Activated CD8-positive, alpha-beta memory T cell treated with anti-CD3 and anti-CD28 coated beads, Interleukin-2, amount 10 ng/mL, durations not matched to agents 7 days and 5 days (primary cell): ENCODE measurements around the gene SCAMP4. TPM values are rescaled to one million over a fixed set of nuclear protein-coding genes. Genes with fewer than 3 reads are reported as not detected.
A peak's percentile ranks its signal among the peaks of the same experiment; 100 is the strongest.
"Not testable (repeated sequence)": the region's sequence is repeated elsewhere in the genome, so short reads cannot be mapped to it uniquely, and the experiment has no call there.

Experiments used
- ATAC-seq: fragments of 150-1000 bp; cut with Tn5 transposase; one replicate; pipeline ENCODE4 v1.10.0; 2021; ENCODE audit warnings: moderate library complexity
- CTCF ChIA-PET: fragments of 350-600 bp; sonication (Branson Sonifier 250); formaldehyde crosslinking; loops from one replicate; lab custom pipeline; 2021; ENCODE audit warnings: antibody characterized with exemption; lab: Charles Lee
- DNase-seq: peaks from one replicate; pipeline ENCODE4 v3.0.0-alpha.2; 2020
- H3K27ac Mint-ChIP-seq: one replicate; pipeline ENCODE4 v1.8.0; 2021; ENCODE audit warnings: mild to moderate bottlenecking, mixed read lengths
- H3K27me3 Mint-ChIP-seq: one replicate; pipeline ENCODE4 v1.8.0; 2021; ENCODE audit warnings: mixed read lengths
- H3K36me3 Mint-ChIP-seq: one replicate; pipeline ENCODE4 v1.8.0; 2021; ENCODE audit warnings: mild to moderate bottlenecking, mixed read lengths
- H3K4me1 Mint-ChIP-seq: one replicate; pipeline ENCODE4 v1.8.0; 2021; ENCODE audit warnings: mixed read lengths
- H3K4me3 Mint-ChIP-seq: one replicate; pipeline ENCODE4 v1.8.0; 2021; ENCODE audit warnings: mild to moderate bottlenecking, moderate library complexity, mixed read lengths
- H3K9me3 Mint-ChIP-seq: one replicate; pipeline ENCODE4 v1.8.0; 2022; ENCODE audit warnings: low read depth, mixed read lengths
- total RNA-seq, 2 experiments: library from RNA; stranded (reverse); gene quantifications; one replicate each; pipeline ENCODE4 v1.2.3, GENCODE V29; 2021

SCAMP4 gene
- total RNA-seq, 2 experiments from 2014 or later: 32.9 to 34.8 TPM

DNA sequence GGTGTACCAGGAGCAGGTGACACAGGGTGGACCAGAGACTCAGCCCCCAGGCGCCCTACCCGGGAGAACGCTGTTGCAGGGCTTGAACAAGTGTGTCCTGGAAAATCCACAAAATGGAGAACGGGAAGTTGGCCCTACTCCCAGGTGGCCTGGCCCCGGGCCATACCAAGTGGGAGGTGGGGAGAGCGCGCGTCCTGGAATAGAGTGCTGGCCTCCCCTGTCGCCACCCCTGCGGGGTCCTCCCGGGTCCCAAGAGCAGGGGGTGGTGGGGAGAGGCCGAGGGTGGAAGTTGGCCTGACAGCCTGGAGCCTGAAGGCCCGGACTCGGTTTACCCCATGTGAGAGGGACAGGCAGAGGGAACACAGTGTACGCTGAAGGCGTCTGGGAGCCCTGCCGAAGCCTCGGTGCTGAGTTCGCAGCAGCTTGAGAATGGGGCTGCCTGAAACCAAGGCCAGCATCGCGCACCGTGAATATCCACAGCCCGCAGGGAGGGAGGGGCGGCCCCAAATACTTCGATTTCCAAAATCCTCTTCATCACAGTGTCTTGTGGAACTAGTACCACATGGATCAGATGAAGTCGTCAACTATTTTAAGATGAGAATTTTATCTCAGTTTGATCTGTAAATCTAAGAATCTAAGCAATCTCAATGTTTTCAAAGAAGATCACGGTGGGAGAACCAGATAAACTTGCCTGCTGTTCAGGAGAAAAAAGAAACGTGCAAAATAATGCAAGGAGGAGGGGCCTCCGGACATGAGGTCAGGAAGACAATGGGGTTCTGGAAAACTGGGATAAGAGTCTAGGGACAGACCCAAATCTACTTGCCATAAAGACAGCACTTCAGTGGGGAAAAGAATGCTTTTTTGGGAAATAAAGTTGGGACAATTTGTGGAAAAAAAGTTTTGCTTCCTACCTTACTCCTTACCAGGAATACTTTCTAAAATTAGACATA, 31.4 kb upstream of the SCAMP4 start:
- H3K4me3 Mint-ChIP-seq: peak overlapping the region; percentile 99
- ATAC-seq (no peak), DNase-seq (no peak)
- no peaks in the 10 kb centered on the region for H3K27me3 Mint-ChIP-seq
- peaks cover 38% of the 10 kb centered on the region for H3K4me1 Mint-ChIP-seq
- H3K36me3 Mint-ChIP-seq: peaks cover 11% of the 10 kb centered on the region
- H3K27ac Mint-ChIP-seq: peak overlapping the region; percentile 98
- no peaks in the 10 kb centered on the region for H3K9me3 Mint-ChIP-seq
- CTCF ChIA-PET: interaction anchor here (0.6 to 2.9 kb wide), 7 partner anchors 9 to 210 kb away, joined by 3 to 27 read pairs (median 6); no protein-coding TSS in a partner anchor

DNA sequence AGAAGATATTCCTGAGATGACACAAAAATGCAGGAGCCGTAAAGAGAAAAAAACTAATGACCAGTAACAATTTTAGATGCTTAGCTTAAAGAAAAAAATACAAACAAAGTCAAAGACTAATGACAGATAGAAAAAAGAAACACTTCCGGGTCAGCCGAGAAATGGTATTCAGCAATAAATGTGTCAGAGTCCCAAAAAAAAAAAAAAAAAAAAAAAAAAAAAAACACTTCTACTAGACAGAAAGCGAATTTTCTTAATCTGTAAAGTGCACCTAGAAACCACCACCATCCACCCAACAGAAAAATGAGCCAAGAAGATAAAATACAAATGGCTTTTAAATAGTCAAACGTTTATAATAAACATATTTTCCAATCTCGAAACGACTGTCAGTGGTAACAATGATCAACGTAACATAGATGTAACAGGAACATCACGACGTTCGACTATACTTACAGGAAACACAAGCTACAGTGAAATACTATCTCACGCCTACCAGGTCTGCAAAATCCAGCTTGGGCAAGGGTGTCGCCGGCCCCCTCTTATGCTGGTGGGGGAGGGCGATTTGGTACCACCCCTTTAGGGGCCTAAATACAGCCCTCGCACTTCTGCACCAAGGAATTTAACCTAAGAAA, 30.5 kb upstream of the SCAMP4 start:
- peaks cover 11% of the 10 kb centered on the region for H3K36me3 Mint-ChIP-seq
- H3K27me3 Mint-ChIP-seq: no peaks in the 10 kb centered on the region
- DNase-seq: no peak
- peaks cover 29% of the 10 kb centered on the region for H3K4me1 Mint-ChIP-seq
- peak overlapping the region; percentile 98 for H3K27ac Mint-ChIP-seq
- peak overlapping the region; percentile 99 for H3K4me3 Mint-ChIP-seq
- H3K9me3 Mint-ChIP-seq: no peaks in the 10 kb centered on the region
- CTCF ChIA-PET: interaction anchor here (0.6 to 2.9 kb wide), 12 partner anchors 8 to 213 kb away, joined by 3 to 27 read pairs (median 4); no protein-coding TSS in a partner anchor
- peak; percentile 50 for ATAC-seq

DNA sequence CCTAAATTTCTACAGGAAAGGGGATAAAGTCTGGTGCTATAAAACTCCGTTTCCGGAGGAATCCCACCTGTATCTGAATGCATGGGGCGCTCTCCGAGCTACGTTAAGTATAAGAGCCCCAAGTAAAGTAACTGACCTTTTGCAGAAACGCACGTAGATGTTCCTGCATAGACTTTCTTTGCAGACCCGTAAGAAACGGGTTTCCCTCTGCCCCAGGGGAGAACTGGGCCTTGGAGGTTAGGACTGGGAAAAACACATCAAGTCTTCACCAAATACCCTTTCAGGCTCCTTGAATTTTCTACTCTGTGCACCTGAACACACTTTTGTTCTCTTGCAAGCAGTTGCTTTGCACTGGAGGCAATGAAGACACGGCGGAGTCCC, 29.9 kb upstream of the SCAMP4 start:
- not testable (repeated sequence) for H3K27me3 Mint-ChIP-seq
- H3K4me3 Mint-ChIP-seq: peak overlapping the region; percentile 99

DNA sequence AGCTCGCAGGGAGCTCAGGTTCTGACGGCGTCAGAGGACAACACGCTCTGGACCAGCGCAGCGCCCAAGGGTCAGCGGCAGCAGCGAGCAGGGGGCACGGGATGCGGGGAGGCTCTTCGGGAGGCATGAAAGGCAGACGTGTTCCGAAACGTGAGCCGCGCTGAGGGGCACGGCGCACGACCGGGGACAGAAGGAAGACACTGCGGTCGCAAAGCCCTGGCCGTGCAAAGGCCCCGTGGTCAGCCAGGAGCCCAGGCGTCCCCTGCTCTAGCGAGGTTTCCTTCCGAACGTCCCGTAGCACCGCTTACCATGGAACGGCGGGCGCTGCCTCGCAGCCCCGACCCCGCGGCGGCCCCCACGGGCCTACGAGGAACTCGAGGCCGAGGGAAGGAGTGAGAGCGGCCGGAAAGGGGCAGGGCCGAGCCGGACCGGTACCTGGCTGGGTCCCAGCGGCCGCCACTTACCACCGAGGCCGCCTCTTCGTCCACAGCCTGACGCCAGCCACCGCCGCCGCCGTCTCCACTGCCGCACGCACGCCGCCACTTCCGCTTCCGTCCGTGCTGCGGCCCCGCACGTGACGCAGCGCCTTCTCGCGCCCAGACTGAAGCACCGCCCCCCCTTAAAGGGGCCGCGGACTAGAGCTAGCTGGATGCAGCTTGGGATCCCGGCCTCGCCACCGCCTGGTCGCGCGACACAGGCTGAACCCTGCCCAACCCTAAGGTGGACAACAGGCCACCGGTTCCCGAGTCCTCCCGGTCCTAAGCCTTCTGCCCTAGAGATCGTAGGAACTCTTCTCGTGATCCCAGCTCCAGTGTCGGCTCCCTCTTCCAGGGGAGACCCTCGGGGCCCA, 29.3 kb upstream of the SCAMP4 start:
- DNase-seq (peak; percentile 93), ATAC-seq (peak; percentile 87)
- Mint-ChIP-seq H3K27me3 (no peaks in the 10 kb centered on the region), H3K9me3 (no peaks in the 10 kb centered on the region), H3K27ac (peak overlapping the region; percentile 98), H3K4me1 (peaks cover 31% of the 10 kb centered on the region), H3K4me3 (peak overlapping the region; percentile 99), H3K36me3 (peaks cover 11% of the 10 kb centered on the region)
- CTCF ChIA-PET: interaction anchor here (0.6 to 2.9 kb wide), 13 partner anchors 9 to 212 kb away, joined by 3 to 27 read pairs (median 3); no protein-coding TSS in a partner anchor

More for the DNA sequence above, 29.9 kb upstream of the SCAMP4 start:
- not testable (repeated sequence) for DNase-seq, H3K9me3 Mint-ChIP-seq
- ATAC-seq: peak; percentile 24
- Mint-ChIP-seq H3K27ac (peak overlapping the region; percentile 98), H3K36me3 (peaks cover 11% of the 10 kb centered on the region), H3K4me1 (peaks cover 31% of the 10 kb centered on the region)
- CTCF ChIA-PET: interaction anchor here (0.9 to 2.9 kb wide), 9 partner anchors 8 to 212 kb away, joined by 3 to 27 read pairs (median 3); no protein-coding TSS in a partner anchor

GRCh38 chr19:1876496-1877279, 28.5 kb upstream of the SCAMP4 start:
- CTCF ChIA-PET: interaction anchor here (0.8 to 2.9 kb wide), 7 partner anchors 8 to 69 kb away, joined by 3 to 27 read pairs (median 3); no protein-coding TSS in a partner anchor
- ATAC-seq: peak; percentile 6
- not testable (repeated sequence) for DNase-seq, H3K9me3 Mint-ChIP-seq, H3K27me3 Mint-ChIP-seq
- H3K36me3 Mint-ChIP-seq: peaks cover 11% of the 10 kb centered on the region
- H3K4me1 Mint-ChIP-seq: peaks cover 32% of the 10 kb centered on the region
- H3K27ac Mint-ChIP-seq: peak overlapping the region; percentile 88
- peak overlapping the region; percentile 99 for H3K4me3 Mint-ChIP-seq

DNA sequence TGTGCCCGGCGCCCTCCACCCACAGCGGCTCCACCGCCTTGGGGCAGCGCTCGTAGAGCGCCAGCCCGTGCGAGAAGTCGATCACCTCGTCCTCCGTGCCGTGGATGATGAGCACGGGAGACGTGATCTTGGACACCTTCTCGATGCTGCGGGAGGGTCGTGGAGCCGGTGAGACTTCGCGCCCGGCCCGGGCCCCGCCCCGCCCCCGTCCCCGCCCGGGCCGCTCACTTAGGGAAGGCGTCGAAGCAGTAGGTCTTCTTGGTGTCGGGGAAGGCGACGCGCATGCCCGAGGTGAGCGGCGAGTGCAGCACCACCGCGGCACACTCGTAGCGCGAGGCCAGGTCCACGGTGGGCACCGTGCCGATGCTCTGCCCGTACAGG, 27.9 kb upstream of the SCAMP4 start:
- not testable (repeated sequence) for DNase-seq
- peaks cover 33% of the 10 kb centered on the region for H3K4me1 Mint-ChIP-seq

DNA sequence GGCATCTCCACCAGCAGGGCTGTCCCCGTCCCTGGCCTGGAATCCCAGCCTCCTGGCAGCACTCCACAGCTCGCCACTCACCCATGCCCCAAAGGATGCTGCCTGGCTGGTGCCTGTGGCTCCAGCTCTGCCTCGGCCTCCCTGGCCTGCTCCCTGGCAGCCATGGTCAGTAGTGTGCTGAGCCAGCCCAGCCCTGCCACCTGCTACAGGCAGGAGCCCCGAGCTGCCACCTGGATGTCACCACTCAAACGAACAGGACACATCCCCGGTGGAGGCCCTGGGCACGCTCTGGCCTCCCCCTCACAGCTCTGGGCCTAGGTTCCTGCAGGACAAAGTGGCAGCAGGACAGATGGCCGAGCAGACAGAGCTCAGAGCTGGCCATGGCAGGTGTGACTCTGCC, 26.6 kb upstream of the SCAMP4 start:
- Mint-ChIP-seq H3K4me1 (peaks cover 44% of the 10 kb centered on the region), H3K36me3 (peaks cover 20% of the 10 kb centered on the region)
- CTCF ChIA-PET, ATAC-seq, H3K27ac Mint-ChIP-seq, H3K4me3 Mint-ChIP-seq, DNase-seq, H3K9me3 Mint-ChIP-seq, H3K27me3 Mint-ChIP-seq: not testable (repeated sequence)

More for the DNA sequence above, 27.9 kb upstream of the SCAMP4 start:
- H3K4me3 Mint-ChIP-seq, H3K9me3 Mint-ChIP-seq, H3K27me3 Mint-ChIP-seq, ATAC-seq, H3K27ac Mint-ChIP-seq: not testable (repeated sequence)
- CTCF ChIA-PET: interaction anchor here (1.2 to 1.6 kb wide), 3 partner anchors 9 to 69 kb away, joined by 3 to 16 read pairs (median 6); no protein-coding TSS in a partner anchor
- H3K36me3 Mint-ChIP-seq: peaks cover 11% of the 10 kb centered on the region

DNA sequence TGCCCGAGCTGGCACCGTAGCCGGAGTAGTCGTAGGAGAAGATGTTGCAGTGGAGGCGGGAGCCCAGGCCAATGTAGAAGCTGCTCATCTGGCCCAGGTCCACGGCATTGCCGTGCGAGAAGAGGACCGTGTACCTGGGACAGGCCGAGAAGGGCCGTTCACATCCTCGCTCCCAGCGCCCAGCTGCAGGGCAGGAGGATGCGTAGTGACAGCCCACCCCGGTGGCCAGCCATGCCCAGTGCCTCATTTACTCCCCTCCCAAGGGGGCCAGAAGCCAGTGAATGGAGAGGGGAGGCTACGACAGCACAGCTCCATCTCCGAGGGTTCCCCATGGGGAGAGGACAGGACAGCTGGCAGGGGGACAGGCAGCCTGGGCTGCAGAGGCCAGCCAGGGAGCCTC, 25.2 kb upstream of the SCAMP4 start:
- ATAC-seq, H3K27ac Mint-ChIP-seq, H3K27me3 Mint-ChIP-seq, H3K9me3 Mint-ChIP-seq, H3K4me3 Mint-ChIP-seq, CTCF ChIA-PET, DNase-seq: not testable (repeated sequence)
- peaks cover 20% of the 10 kb centered on the region for H3K36me3 Mint-ChIP-seq
- H3K4me1 Mint-ChIP-seq: peaks cover 37% of the 10 kb centered on the region

GRCh38 chr19:1880611-1881392, 24.4 kb upstream of the SCAMP4 start:
- peaks cover 41% of the 10 kb centered on the region for H3K4me1 Mint-ChIP-seq
- ATAC-seq (no peak), DNase-seq (no peak)
- H3K9me3 Mint-ChIP-seq: no peaks in the 10 kb centered on the region
- CTCF ChIA-PET: no interaction called here
- peak overlapping the region; percentile 50 for H3K4me3 Mint-ChIP-seq
- peak overlapping the region; percentile 11 for H3K27ac Mint-ChIP-seq
- peaks cover 18% of the 10 kb centered on the region for H3K36me3 Mint-ChIP-seq
- no peaks in the 10 kb centered on the region for H3K27me3 Mint-ChIP-seq

- not testable (repeated sequence) for H3K9me3 Mint-ChIP-seq, DNase-seq, ATAC-seq, H3K27me3 Mint-ChIP-seq
- Mint-ChIP-seq H3K27ac (peak overlapping the region; percentile 98), H3K4me3 (peak overlapping the region; percentile 90), H3K36me3 (peaks cover 18% of the 10 kb centered on the region), H3K4me1 (peaks cover 38% of the 10 kb centered on the region)
- CTCF ChIA-PET: interaction anchor here (1.2 to 1.6 kb wide), 3 partner anchors 16 to 22 kb away, joined by 3 to 8 read pairs (median 8); no protein-coding TSS in a partner anchor
Observed at GRCh38 chr19:1881393-1882088, 23.7 kb upstream of the SCAMP4 start.
